PFSK-1 (cell line): ENCODE data around the gene C10orf95.

Experiments
- POLR2AphosphoS5 ChIP-seq: IDR thresholded peaks from 2 replicates; pipeline ENCODE4 v1.6.1; 2012; ENCODE audit warnings: low read depth, mild to moderate bottlenecking, control low read depth, low read length, moderate library complexity
- SIN3A ChIP-seq: IDR thresholded peaks from 2 replicates; pipeline ENCODE4 v1.6.1; 2012; ENCODE audit warnings: mild to moderate bottlenecking, low read length, moderate library complexity, borderline replicate concordance; ENCODE audit not compliant: insufficient read depth
- TAF1 ChIP-seq: IDR thresholded peaks from 2 replicates; pipeline ENCODE4 v1.6.1; 2012; ENCODE audit warnings: low read length, control low read depth, borderline replicate concordance; ENCODE audit not compliant: insufficient read depth
- TF ChIP-seq, protein P1 (sequence below), 2 experiments: IDR thresholded peaks; 2 replicates each; pipeline versions ENCODE4 v1.6.1 to v1.8.0; 2011 to 2012; ENCODE audit warnings: low read depth in 2 of 2, low read length in 2 of 2, control low read depth in 1 of 2, inconsistent platforms in 1 of 2, mild to moderate bottlenecking in 1 of 2, moderate library complexity in 1 of 2; ENCODE audit not compliant: insufficient read depth in 1 of 2

DNA sequence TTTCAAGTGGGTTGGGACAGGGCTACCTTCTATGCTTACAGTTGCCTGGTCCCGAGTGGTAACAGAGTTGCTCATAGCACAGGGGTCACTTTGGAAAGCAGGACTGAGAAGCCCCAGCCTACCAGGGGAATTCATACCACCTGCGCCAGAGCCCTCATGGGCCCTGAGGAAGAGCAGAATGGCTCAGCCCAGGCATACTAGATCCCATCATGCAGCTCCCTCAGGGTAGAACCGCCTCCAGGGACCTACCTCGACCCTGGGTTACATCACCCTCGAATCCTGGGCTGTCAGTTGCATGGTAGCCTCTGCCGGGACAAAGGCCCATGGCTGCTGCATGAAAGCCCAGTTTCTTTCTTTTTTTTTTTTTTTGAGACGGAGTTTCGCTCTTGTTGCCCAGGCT, 21.9 kb downstream of the C10orf95 start:
- TF ChIP-seq, protein P1, sequence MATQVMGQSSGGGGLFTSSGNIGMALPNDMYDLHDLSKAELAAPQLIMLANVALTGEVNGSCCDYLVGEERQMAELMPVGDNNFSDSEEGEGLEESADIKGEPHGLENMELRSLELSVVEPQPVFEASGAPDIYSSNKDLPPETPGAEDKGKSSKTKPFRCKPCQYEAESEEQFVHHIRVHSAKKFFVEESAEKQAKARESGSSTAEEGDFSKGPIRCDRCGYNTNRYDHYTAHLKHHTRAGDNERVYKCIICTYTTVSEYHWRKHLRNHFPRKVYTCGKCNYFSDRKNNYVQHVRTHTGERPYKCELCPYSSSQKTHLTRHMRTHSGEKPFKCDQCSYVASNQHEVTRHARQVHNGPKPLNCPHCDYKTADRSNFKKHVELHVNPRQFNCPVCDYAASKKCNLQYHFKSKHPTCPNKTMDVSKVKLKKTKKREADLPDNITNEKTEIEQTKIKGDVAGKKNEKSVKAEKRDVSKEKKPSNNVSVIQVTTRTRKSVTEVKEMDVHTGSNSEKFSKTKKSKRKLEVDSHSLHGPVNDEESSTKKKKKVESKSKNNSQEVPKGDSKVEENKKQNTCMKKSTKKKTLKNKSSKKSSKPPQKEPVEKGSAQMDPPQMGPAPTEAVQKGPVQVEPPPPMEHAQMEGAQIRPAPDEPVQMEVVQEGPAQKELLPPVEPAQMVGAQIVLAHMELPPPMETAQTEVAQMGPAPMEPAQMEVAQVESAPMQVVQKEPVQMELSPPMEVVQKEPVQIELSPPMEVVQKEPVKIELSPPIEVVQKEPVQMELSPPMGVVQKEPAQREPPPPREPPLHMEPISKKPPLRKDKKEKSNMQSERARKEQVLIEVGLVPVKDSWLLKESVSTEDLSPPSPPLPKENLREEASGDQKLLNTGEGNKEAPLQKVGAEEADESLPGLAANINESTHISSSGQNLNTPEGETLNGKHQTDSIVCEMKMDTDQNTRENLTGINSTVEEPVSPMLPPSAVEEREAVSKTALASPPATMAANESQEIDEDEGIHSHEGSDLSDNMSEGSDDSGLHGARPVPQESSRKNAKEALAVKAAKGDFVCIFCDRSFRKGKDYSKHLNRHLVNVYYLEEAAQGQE (IDR thresholded peaks at IDR 0.05; ENCODE audit: insufficient read depth in 1 of 2, low read depth in 2 of 2, low read length in 2 of 2), result no peak
- TF ChIP-seq POLR2AphosphoS5, result no peak
- TF ChIP-seq TAF1, result no peak
- TF ChIP-seq SIN3A, result no peak
